Measurements from ENCODE around the gene FCHSD2. TPM values are rescaled to one million over a fixed set of nuclear protein-coding genes. Genes with fewer than 3 reads are reported as not detected.

The FCHSD2 gene
- total and polyA plus RNA-seq, 2 of the 13 experiments (the other 11 are each of a cell fraction or from before 2014, with no cell fraction given) = 20.5 to 24.8 TPM

- TF ChIP-seq KDM3A (CRISPR knock-in tag; IDR thresholded peaks at IDR 0.05; ENCODE audit: low read depth) (0 out of 2 replicates have a peak, but pooled peaks have one; percentile 17), SMAD1 (CRISPR knock-in tag; IDR thresholded peaks at IDR 0.05; ENCODE audit: borderline replicate concordance, low read depth) (peak; percentile 81; the same call in 1 of the 2 replicates), FOXP4 (CRISPR knock-in tag; IDR thresholded peaks at IDR 0.05) (0 out of 2 replicates have a peak, but pooled peaks have one; percentile 16), ZNF615 (CRISPR knock-in tag; IDR thresholded peaks at IDR 0.05; ENCODE audit: borderline replicate concordance) (no peak), FOXO4 (CRISPR knock-in tag; conservative IDR thresholded peaks at IDR 0.05) (0 out of 2 replicates have a peak, but pooled peaks have one; percentile 56), PAXIP1 (CRISPR knock-in tag; conservative IDR thresholded peaks at IDR 0.05) (0 out of 2 replicates have a peak, but pooled peaks have one; percentile 20), ZBTB43 (CRISPR knock-in tag; conservative IDR thresholded peaks at IDR 0.05) (no peak), CAMTA2 (CRISPR knock-in tag; IDR thresholded peaks at IDR 0.05; ENCODE audit: borderline replicate concordance) (no peak), NONO (IDR thresholded peaks at IDR 0.05) (no peak), NONO (CRISPR knock-in tag; conservative IDR thresholded peaks at IDR 0.05) (peak; percentile 41), KAT7 (CRISPR knock-in tag; IDR thresholded peaks at IDR 0.05; ENCODE audit: borderline replicate concordance) (peak; percentile 76; the same call in 1 of the 2 replicates)
- TF ChIP-seq, protein P1, sequence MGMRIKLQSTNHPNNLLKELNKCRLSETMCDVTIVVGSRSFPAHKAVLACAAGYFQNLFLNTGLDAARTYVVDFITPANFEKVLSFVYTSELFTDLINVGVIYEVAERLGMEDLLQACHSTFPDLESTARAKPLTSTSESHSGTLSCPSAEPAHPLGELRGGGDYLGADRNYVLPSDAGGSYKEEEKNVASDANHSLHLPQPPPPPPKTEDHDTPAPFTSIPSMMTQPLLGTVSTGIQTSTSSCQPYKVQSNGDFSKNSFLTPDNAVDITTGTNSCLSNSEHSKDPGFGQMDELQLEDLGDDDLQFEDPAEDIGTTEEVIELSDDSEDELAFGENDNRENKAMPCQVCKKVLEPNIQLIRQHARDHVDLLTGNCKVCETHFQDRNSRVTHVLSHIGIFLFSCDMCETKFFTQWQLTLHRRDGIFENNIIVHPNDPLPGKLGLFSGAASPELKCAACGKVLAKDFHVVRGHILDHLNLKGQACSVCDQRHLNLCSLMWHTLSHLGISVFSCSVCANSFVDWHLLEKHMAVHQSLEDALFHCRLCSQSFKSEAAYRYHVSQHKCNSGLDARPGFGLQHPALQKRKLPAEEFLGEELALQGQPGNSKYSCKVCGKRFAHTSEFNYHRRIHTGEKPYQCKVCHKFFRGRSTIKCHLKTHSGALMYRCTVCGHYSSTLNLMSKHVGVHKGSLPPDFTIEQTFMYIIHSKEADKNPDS (CRISPR knock-in tag; IDR thresholded peaks at IDR 0.05) = peak; percentile 28; the same call in 1 of the 2 replicates
- TF ChIP-seq, protein P2, sequence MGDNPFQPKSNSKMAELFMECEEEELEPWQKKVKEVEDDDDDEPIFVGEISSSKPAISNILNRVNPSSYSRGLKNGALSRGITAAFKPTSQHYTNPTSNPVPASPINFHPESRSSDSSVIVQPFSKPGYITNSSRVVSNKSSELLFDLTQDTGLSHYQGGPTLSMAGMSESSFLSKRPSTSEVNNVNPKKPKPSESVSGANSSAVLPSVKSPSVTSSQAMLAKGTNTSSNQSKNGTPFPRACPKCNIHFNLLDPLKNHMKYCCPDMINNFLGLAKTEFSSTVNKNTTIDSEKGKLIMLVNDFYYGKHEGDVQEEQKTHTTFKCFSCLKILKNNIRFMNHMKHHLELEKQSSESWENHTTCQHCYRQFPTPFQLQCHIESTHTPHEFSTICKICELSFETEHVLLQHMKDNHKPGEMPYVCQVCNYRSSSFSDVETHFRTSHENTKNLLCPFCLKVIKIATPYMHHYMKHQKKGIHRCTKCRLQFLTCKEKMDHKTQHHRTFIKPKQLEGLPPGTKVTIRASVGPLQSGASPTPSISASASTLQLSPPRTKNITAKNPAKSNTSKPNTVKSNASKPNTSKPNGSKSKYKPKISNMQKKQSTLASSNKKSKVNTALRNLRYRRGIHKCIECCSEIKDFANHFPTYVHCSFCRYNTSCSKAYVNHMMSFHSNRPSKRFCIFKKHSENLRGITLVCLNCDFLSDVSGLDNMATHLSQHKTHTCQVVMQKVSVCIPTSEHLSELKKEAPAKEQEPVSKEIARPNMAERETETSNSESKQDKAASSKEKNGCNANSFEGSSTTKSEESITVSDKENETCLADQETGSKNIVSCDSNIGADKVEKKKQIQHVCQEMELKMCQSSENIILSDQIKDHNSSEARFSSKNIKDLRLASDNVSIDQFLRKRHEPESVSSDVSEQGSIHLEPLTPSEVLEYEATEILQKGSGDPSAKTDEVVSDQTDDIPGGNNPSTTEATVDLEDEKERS (CRISPR knock-in tag; IDR thresholded peaks at IDR 0.05) = 0 out of 2 replicates have a peak, but pooled peaks have one; percentile 14
Measured at GRCh38 chr11:73141309-73142127, 600 bp downstream of the FCHSD2 start (continued).
